GM19463 (cell line): ENCODE data around the gene TXNDC15.

Experiments
- ATAC-seq: cut with Tn5 transposase; IDR thresholded peaks from one replicate; pipeline ENCODE4 v1.9.1; 2021; ENCODE audit warnings: mild to moderate bottlenecking, moderate library complexity; ENCODE audit not compliant: unreplicated experiment

Gene TXNDC15

DNA sequence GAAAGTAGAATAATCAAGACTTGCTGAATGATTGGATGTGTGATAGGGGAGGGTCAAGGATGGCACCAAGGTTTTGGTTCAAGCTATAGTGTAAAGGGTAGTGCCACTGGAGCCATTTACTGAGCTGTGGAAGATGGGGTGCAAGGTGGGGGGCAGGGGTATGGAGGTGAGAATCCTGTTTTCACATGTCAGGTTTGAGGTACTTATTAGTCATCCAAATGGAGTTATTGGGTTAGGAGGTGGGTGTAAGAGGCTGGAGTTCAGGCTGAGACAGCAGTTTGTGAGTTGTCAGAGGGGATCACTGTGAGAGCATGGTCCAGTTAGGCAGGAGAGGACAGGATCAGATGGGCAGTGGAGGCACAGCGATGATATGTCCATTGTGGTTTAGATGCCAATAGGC is 39.6 kb downstream of the TXNDC15 start:
- no peak for ATAC-seq

DNA sequence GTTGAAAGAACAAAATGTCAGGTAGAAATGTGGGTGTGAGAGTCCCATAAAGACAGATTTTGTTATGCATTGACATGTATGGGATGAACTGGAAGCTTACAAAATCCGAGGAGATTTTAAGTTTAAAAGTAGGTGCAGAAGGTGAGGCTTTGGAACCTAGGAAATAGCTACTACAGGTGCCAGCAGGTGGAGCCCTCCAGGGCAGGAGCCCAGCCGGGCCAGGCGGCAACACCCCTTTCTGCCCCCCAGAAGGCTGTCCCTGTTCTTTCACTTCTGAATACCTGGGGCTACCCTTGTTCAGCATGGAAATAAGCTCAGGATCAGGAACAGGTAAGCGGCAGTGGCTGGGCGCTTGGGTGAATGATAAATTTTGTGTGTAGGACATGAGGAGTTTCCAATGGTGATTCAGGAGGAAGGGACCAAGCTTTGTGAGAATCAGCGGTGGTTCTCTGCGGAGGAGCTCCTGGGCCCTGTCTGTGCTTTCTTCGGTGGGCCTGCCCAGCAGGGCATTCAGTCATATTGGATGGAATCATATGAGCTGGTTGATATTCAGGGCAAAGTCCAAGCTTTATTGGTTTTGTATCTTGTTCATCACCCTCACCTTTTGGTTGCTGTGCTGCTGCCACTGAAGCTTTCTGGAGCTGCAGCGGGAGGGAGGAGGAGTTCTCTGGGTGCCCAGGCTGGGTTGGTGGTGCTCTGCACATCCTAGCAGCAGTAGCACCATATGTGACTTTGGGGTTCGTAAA is 43.1 kb downstream of the TXNDC15 start:
- no peak for ATAC-seq

DNA sequence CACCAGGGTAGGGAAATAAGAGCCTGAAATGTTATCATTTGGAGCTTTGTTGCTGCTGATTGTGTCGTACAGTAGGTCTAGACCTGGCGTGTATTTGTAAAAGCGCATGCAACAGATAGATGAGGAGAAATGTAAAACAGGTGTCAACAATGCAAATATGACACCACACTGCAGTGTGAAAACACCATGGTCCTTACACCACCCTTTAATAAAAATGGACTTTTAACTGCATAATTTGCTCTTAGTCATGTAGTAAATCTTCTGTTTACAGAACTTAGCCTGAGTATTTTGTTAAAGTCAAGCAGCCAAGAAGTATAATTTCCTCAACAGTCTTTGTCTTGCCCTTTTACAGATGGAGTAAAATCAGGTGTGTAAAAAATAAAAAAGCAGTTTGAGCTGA is 44.7 kb downstream of the TXNDC15 start:
- no peak for ATAC-seq

DNA sequence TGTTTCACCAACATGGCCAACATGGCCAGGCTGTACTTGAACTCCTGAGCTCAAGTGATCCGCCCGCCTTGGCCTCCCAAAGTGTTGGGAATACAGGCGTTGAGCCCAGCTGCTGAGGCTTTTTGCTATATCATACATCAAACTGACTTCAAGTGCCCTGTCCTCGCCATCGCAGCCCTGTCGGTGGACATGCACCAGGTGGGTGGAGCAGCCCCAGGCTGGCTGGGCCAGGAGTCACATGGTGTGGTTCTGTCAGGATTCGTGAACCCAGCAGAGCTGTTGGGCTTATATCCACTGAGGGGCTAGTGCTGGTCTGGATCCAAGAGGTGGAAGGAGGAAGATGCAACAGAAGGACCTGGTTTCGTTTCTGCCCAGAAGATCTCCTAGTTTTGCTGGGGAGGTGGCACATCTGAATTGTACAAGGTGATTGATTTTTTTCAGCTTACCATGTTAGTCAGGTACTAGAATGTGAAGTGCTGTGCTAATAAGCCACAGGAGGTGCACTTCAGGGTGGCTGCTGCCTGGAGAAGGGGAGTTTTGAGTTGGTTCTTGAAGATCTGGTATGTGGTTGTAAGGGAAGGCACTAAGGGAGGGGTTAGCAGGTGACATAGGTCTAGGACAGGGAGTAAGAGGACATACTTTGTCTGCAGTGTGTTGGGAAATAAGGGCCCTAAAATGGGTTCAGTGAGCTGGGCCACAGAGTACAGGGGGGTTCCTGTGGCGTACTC is 46.8 kb downstream of the TXNDC15 start:
- ATAC-seq = no peak

DNA sequence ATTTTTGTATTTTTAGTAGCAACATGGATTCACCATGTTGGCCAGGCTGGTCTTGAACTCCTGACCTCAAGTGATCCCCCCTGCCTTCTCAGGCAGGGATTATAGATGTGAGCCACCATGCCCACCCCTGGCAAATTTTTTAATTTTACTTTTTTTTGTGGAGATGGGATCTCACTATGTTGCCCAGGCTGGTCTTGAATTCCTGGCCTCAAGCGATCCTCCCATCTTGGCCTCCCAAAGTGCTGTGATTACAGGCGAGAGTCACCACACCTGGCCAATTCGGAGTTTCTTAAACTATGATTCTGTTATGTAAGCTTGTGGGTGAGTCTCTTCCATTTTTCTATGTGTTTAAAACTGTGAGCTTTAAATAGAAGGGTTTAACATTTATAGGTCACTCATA is 58.3 kb downstream of the TXNDC15 start:
- no peak for ATAC-seq

DNA sequence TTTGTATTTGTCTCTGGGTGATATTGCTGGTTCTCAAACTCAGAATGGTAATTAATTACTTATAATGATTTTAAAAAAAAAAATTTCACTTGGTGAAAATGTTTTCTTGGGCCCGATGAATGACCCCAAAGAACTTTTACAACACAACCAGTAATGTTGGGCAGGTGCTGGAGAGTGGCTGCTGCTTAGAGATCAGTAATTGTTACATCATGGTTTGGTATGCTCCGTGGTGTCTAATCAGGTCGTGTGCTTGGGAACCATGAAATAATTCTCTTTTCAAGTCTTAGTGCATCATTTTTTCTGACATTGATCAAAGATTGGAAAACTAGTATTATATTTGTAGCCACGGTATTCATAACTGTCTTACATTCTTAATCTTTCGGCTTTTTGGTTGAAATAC is 60.0 kb downstream of the TXNDC15 start:
- no peak for ATAC-seq

DNA sequence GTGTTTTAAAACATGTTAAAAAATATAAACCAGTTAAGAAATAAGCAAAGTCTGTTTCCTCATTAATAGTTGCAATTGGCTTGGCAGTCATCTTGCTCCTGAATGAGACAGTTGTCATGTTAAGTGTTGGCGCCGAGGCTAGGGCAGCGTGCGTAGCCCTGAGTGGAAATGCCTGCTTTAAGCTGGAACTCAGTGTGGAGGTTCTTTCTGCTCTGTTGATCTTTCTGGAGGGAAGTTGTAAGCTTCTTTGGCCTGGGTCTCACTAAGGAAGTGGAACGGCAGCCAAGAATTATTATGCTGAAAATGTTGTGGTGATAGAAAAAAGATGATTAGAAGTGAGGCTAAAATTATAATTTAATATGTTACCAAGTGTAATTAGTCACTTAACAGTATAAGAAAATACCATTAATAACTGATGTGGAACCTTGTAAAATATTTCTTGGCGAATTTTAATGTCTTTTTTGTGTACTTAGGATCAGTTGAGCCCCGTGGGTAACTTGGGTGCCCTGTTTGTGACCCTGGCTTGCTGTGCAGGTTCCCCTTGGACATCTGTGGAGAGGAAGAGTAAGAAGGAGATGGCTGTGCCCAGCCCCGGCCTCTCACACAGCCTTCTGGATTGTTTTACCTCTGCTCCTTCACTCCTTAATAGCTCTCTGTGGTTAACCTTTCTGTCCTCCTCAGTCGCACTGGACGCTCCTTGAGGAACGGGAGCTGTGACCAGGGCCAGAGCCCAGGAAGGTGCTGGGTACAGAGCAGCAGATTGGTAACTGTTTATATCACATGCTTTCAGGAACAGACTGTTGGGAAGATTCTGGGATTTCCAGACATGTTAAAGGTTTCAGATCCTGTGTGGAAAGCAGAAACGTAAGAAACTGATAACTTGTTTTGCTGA is 61.8 kb downstream of the TXNDC15 start:
- ATAC-seq = no peak

DNA sequence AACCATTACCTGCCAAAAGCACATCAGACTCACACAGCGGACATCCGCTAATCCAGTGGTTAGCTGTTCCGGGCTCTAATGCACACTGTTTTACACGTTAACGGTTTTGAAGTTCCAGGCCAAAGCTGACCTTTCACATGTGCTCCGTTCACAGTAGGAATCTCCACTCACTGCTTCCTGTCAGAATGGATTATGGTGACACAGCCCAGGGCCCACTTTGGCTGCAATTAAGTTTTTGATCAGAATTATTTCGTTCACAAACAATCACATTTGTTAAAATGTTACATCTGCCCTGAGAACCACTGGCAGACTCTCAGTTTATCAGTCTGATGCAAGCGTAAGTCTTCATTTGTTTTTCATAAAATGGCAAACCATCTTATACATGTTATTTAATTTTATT is 63.4 kb downstream of the TXNDC15 start:
- no peak for ATAC-seq

DNA sequence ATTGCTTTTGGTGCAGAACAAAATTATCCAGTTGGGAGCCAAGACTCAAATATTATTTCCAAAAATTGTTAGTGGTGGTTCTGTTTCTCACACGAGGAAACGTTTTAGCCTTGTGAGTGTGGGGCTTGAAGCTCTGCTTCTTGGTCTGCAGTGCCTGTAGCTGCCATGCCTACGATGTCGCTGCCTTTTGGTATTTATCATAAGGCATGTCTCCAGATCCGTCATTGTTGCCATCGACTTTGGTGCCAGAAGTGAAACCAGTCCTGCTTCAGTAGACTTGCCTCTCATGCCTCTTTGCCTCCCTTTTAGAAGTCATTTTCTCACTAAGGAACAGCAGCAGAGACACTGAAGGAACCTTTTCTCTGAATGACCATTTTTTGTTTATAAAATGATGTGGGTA is 63.9 kb downstream of the TXNDC15 start:
- ATAC-seq = no peak

DNA sequence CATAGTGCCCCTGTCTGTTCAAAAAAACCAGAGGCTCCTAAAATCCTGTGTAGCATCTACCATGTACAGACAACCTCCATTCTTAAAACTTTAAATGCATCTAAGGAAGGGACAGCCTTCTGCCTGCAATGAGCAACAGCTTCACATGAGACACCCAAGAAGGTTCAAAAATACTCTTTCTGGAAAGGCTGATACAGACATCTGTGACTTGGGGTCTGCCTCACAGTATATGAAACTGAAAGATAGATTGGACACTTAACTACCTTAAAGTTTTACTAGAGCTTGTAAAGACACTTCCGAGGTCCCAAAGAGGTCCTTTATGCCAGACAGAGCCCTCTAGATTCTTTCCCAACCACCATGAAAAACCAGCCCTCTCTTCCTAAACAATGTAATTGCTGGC is 65.3 kb downstream of the TXNDC15 start:
- ATAC-seq = no peak

DNA sequence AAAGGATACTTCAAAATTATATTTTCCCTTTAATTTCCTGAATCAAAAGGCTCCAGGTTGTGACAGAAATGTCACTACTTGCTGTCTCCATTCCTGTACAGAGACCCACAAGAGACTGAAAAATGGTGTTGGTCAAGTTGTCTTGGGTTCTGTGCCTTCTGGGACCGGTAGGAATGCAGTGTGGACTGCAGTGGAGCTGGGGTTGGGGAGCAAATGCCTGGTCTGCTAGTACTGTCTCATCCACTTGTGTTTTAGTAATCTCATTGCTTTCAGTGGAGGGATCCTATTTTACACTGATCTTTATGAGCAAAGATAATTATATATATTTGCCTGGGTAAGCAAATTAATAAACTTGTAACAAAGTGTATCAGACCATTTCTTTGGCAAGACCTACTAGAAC is 69.4 kb downstream of the TXNDC15 start:
- ATAC-seq = no peak

DNA sequence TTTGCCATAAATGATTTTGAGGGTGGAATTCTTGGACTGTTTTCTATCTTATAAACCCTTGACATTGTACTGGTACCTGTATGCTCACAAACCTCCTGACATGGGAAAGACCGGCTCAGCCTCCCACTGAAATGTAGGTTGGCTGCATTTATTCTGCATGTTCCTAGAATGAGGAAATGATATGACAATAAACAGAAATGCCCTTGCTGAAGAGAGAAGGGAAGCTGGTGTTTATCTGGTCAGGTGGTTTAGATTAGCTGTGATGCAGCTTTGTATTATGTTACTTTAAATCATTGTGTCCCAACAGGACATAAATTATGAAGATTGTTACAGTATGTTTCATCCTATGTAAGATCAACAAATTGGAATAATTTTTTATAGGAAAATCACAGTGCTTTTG is 70.5 kb downstream of the TXNDC15 start:
- ATAC-seq = no peak

DNA sequence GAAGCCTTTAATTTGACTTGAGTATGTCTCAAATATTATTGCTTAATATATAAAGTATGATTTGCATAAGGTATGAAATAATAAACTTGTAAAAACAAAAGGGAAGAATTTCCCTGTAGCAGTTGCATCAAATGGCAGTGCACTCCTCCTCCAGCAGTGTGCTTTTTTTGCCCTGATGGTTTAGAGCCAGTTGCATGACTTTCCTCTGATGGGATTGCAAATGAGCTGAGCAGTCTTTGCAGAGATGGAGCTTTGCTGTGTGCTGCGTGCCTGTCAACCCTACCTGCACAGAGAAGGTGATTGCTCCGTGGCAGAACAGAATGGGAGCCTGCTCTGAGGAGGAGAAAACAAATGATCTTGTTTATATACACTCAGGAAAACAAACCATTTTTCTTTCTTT is 70.9 kb downstream of the TXNDC15 start:
- no peak for ATAC-seq

DNA sequence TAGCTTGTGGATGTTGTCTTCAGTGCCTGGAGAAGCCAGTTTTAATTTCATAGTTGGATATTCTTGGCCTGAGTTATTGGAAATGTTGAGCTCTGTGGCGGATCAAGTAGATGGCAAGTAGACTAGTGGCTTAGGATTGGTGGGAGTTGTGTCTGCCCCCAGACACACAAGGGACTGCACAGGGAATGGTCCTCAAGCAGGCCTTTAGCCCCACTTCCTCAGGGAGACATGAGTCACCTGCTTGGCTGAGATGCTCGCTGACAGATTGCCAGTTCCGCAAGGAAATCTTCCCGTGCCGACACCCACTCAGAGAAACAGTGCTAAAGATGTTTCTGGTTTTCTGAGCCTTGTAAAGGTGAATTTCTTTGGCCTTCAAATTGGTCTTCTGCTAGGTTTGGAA is 74.7 kb downstream of the TXNDC15 start:
- ATAC-seq = no peak

DNA sequence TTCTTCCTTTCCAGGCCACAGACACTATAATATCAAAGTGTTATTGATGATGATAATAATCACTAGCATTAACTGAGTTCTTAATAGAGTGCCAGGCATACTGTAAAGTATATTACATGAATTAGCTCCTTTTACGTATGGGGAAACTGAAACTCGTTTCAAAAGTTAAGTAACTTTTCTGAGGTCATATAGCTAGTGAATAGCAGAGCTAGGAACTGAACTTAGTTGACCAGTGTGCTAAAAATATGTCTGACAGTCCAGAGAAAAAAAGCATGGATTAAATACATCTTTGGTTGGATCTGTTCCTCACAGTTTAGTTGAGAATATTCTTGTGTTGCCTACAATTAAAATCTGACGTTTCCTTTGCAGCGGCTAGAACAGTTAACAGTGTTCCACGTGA is 75.1 kb downstream of the TXNDC15 start:
- no peak for ATAC-seq
